H1 (cell line): ENCODE measurements around the gene ACAP3. TPM values are rescaled to one million over a fixed set of nuclear protein-coding genes. Genes with fewer than 3 reads are reported as not detected.

Experiments used
- CTCF ChIA-PET: fragments of 300-600 bp; sonication (Branson Sonifier 250); formaldehyde crosslinking; loops from one replicate; lab custom pipeline; 2021; ENCODE audit not compliant: partially characterized antibody; lab: Charles Lee
- POLR2A ChIA-PET: fragments of 300-600 bp; sonication (Branson Sonifier 250); formaldehyde crosslinking; loops from one replicate; lab custom pipeline; 2021; ENCODE audit warnings: inconsistent platforms; ENCODE audit not compliant: partially characterized antibody; lab: Charles Lee
- DNase-seq, 2 experiments: peaks; one replicate each; pipeline versions ENCODE4 v3.0.0 to v3.0.0-alpha.2; 2010 to 2022; ENCODE audit warnings: low spot score in 2 of 2, low read depth in 1 of 2, mixed read lengths in 1 of 2
- FAIRE-seq: peaks from 2 replicates; lab custom pipeline; 2011; peaks lifted over from hg19 to GRCh38; lab: Jason Lieb, UNC
- H2AFZ ChIP-seq: 2 replicates; pipeline ENCODE4 v1.8.1; 2012; ENCODE audit warnings: low read length, inconsistent platforms
- H2AK5ac ChIP-seq: 2 replicates; pipeline ENCODE4 v1.6.1; 2013; ENCODE audit warnings: low read depth, low read length
- H2BK120ac ChIP-seq: replicated peaks from 2 replicates; pipeline ENCODE3; 2013; ENCODE audit warnings: low read depth, low read length, inconsistent platforms
- H2BK12ac ChIP-seq: 2 replicates; pipeline ENCODE4 v1.6.1; 2013; ENCODE audit warnings: low read depth, low read length
- H2BK15ac ChIP-seq: 2 replicates; pipeline ENCODE4 v1.6.1; 2013; ENCODE audit warnings: low read length
- H2BK20ac ChIP-seq: 2 replicates; pipeline ENCODE4 v1.6.1; 2013; ENCODE audit warnings: low read length
- H2BK5ac ChIP-seq: 2 replicates; pipeline ENCODE4 v1.6.1; 2013; ENCODE audit warnings: low read depth, low read length
- H3K14ac ChIP-seq: 2 replicates; pipeline ENCODE4 v1.6.1; 2013; ENCODE audit warnings: inconsistent platforms; ENCODE audit not compliant: insufficient read length
- H3K18ac ChIP-seq: 2 replicates; pipeline ENCODE4 v1.6.1; 2013; ENCODE audit warnings: low read length; ENCODE audit errors: extremely low read depth
- H3K23ac ChIP-seq: 2 replicates; pipeline ENCODE4 v1.6.1; 2013; ENCODE audit warnings: inconsistent platforms; ENCODE audit not compliant: insufficient read length
- H3K23me2 ChIP-seq: 2 replicates; pipeline ENCODE4 v1.6.1; 2013; ENCODE audit warnings: low read depth, low read length
- H3K27ac ChIP-seq: 2 replicates; pipeline ENCODE4 v1.6.1; 2011; ENCODE audit warnings: low read depth, low read length, inconsistent platforms
- H3K27me3 ChIP-seq, 4 experiments: replicated peaks in 1 of 4; 1 replicate in 1 of 4; 2 replicates in 3 of 4; pipeline versions ENCODE4 v1.6.1 to v1.8.1; 2011 to 2013; ENCODE audit warnings: low read length in 3 of 4, mild to moderate bottlenecking in 3 of 4, inconsistent platforms in 2 of 4, mixed read lengths in 2 of 4, moderate library complexity in 1 of 4; ENCODE audit not compliant: control insufficient read depth in 3 of 4, insufficient read depth in 3 of 4; ENCODE audit errors: extremely low read depth in 1 of 4
- H3K36me3 ChIP-seq, 4 experiments: 2 replicates each; pipeline versions ENCODE4 v1.6.1 to v1.8.1; 2011 to 2013; ENCODE audit warnings: mild to moderate bottlenecking in 4 of 4, low read length in 3 of 4, moderate library complexity in 2 of 4, control low read depth in 1 of 4, inconsistent platforms in 1 of 4; ENCODE audit not compliant: insufficient read depth in 4 of 4, control insufficient read depth in 2 of 4
- H3K4ac ChIP-seq: replicated peaks from 2 replicates; pipeline ENCODE3; 2013; ENCODE audit warnings: low read length, low read depth, mixed read lengths, inconsistent platforms; ENCODE audit not compliant: insufficient read length
- H3K4me1 ChIP-seq, 4 experiments: replicated peaks in 1 of 4; 1 replicate in 1 of 4; 2 replicates in 3 of 4; pipeline versions ENCODE4 v1.6.1 to v1.8.1; 2011 to 2013; ENCODE audit warnings: low read length in 3 of 4, inconsistent platforms in 2 of 4, mixed read lengths in 1 of 4; ENCODE audit not compliant: insufficient read depth in 4 of 4, control insufficient read depth in 3 of 4
- H3K4me2 ChIP-seq, 2 experiments: 2 replicates each; pipeline versions ENCODE4 v1.6.1 to v1.8.1; 2011 to 2013; ENCODE audit warnings: low read depth in 2 of 2, low read length in 2 of 2, control low read depth in 1 of 2, inconsistent platforms in 1 of 2, mild to moderate bottlenecking in 1 of 2; ENCODE audit not compliant: insufficient read depth in 1 of 2
- H3K4me3 ChIP-seq, 4 experiments: fragments of 200-600, 300-600 bp in 1 of 4; sonication (generic), shearing (Covaris generic), sonication (Bioruptor Twin) in 1 of 4; 2 replicates each; pipeline versions ENCODE4 v1.5.1 to v1.8.1; 2011 to 2016; ENCODE audit warnings: low read length in 4 of 4, low read depth in 3 of 4, control low read depth in 2 of 4, inconsistent platforms in 2 of 4, mild to moderate bottlenecking in 2 of 4, mixed read lengths in 1 of 4, moderate library complexity in 1 of 4; ENCODE audit not compliant: insufficient read depth in 2 of 4; ENCODE audit errors: extremely low read depth in 1 of 4
- H3K56ac ChIP-seq: replicated peaks from 2 replicates; pipeline ENCODE3; 2013; ENCODE audit warnings: low read depth, mild to moderate bottlenecking, mixed read lengths, low read length, inconsistent platforms; ENCODE audit not compliant: insufficient read length
- H3K79me1 ChIP-seq: 2 replicates; pipeline ENCODE4 v1.6.1; 2013; ENCODE audit warnings: low read depth, low read length, control low read depth
- H3K79me2 ChIP-seq, 2 experiments: 2 replicates each; pipeline versions ENCODE4 v1.6.1 to v1.8.1; 2012 to 2013; ENCODE audit warnings: low read length in 2 of 2, mild to moderate bottlenecking in 2 of 2, inconsistent platforms in 1 of 2; ENCODE audit not compliant: insufficient read depth in 2 of 2, control insufficient read depth in 1 of 2
- H3K9ac ChIP-seq, 4 experiments: replicated peaks in 1 of 4; 1 replicate in 1 of 4; 2 replicates in 3 of 4; pipeline versions ENCODE4 v1.6.1 to v1.8.1; 2011 to 2013; ENCODE audit warnings: low read depth in 3 of 4, low read length in 3 of 4, control low read depth in 2 of 4, mild to moderate bottlenecking in 2 of 4, moderate library complexity in 2 of 4, inconsistent platforms in 1 of 4; ENCODE audit errors: extremely low read depth in 1 of 4
- H3K9me3 ChIP-seq, 2 experiments: 2 replicates each; pipeline versions ENCODE4 v1.6.1 to v1.8.1; 2012 to 2013; ENCODE audit warnings: mild to moderate bottlenecking in 2 of 2, moderate library complexity in 2 of 2, control low read depth in 1 of 2, inconsistent platforms in 1 of 2, low read depth in 1 of 2, low read length in 1 of 2, mixed read lengths in 1 of 2; ENCODE audit not compliant: insufficient read depth in 2 of 2
- H4K20me1 ChIP-seq, 2 experiments: replicated peaks in 1 of 2; 2 replicates each; pipeline versions ENCODE3 to v1.8.1; 2011 to 2013; ENCODE audit warnings: inconsistent platforms in 2 of 2, low read length in 2 of 2, mild to moderate bottlenecking in 1 of 2; ENCODE audit not compliant: insufficient read depth in 2 of 2, control insufficient read depth in 1 of 2
- H4K5ac ChIP-seq: 2 replicates; pipeline ENCODE4 v1.6.1; 2013; ENCODE audit warnings: low read length, low read depth, mixed read lengths, inconsistent platforms; ENCODE audit not compliant: insufficient read length
- H4K8ac ChIP-seq: 2 replicates; pipeline ENCODE4 v1.8.0; 2013; ENCODE audit warnings: mild to moderate bottlenecking, moderate library complexity, low read length, inconsistent platforms; ENCODE audit not compliant: insufficient read depth; ENCODE audit errors: extremely low read depth
- H4K91ac ChIP-seq: replicated peaks from 2 replicates; pipeline ENCODE3; 2013; ENCODE audit warnings: low read length, mixed read lengths, inconsistent platforms; ENCODE audit not compliant: insufficient read length
- NANOG ChIP-seq: IDR thresholded peaks from 2 replicates; pipeline ENCODE4 v1.6.1; 2011; ENCODE audit warnings: low read length, low read depth, mild to moderate bottlenecking, inconsistent platforms; ENCODE audit not compliant: insufficient read depth, poor library complexity, severe bottlenecking
- POLR2A ChIP-seq, 2 experiments: IDR thresholded peaks; 1 replicate in 1 of 2; 2 replicates in 1 of 2; pipeline ENCODE4 v1.6.1; 2011; ENCODE audit warnings: low read depth in 2 of 2, low read length in 2 of 2, mild to moderate bottlenecking in 2 of 2; ENCODE audit errors: control extremely low read depth in 1 of 2
- SIN3A ChIP-seq, 2 experiments: IDR thresholded peaks in 1 of 2; conservative IDR thresholded peaks in 1 of 2; 2 replicates each; pipeline ENCODE4 v1.6.1; 2011 to 2012; ENCODE audit warnings: low read length in 2 of 2, improper control_type of control experiment in 1 of 2, low read depth in 1 of 2, mild to moderate bottlenecking in 1 of 2
- SP2 ChIP-seq: IDR thresholded peaks from 2 replicates; pipeline ENCODE4 v1.6.1; 2012; ENCODE audit warnings: mild to moderate bottlenecking, low read length, inconsistent platforms
- WGBS, 2 experiments: shearing (Covaris generic) in 1 of 2; methylation state at CpG; one replicate each; pipeline versions ENCODE4 v1.1.6 to v1.1.7; 2013 to 2015; ENCODE audit warnings: low lambda C conversion rate in 2 of 2, mixed read lengths in 2 of 2, inconsistent platforms in 1 of 2, low coverage in 1 of 2, missing lambda C conversion rate in 1 of 2; ENCODE audit not compliant: insufficient replicate concordance in 2 of 2, insufficient coverage in 1 of 2, insufficient read length in 1 of 2; ENCODE audit errors: extremely low coverage in 1 of 2, missing lambda C conversion rate in 1 of 2; 5-methylcytosine and 5-hydroxymethylcytosine counted together
- polyA plus RNA-seq, 7 experiments: library from polyadenylated mRNA; depleted of rRNA in 3 of 7; stranded (reverse) in 5 of 7; unstranded in 2 of 7; fragments of >200 nt in 5 of 7; fragments of 200-250 nt in 2 of 7; gene quantifications; 1 replicate in 5 of 7; 2 replicates in 1 of 7; 4 replicates in 1 of 7; pipeline versions ENCODE4 v1.2.1 to v1.2.3, GENCODE V29; 2011 to 2013; ENCODE audit warnings: missing spikeins in 2 of 7, mixed read lengths in 2 of 7
- total RNA-seq: library from RNA; stranded (reverse); fragmentation: NEBNext Ultra II Directional; extraction: Animal tissue kit (Norgen Biotek cat#: 25700); gene quantifications from 2 replicates; pipeline ENCODE4 v1.2.1, GENCODE V29; 2021

ACAP3 gene
- total and polyA plus RNA-seq, 2 of the 8 experiments (the other 6 are each of a cell fraction or from before 2014, with no cell fraction given), result 14.8 to 28.3 TPM

DNA sequence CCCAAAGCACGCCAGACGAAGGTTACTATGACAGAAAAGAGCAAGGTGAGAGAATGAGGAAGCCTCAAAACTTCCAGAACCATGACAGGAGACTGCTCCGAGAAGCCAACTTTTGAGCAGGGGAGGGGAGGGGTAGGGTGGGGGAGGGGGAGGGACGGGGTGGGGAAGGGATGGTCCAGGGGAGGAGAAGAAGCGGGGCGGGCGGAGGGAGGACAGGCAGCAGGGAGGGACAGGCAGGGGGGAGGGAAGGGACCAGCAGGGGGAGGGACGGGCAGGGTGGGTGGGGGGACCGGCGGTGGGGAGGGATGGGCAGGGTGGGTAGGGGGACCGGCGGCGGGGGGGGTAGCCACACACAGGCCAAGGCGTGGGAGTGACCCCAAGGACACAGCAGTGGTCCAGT, 14.7 kb upstream of the ACAP3 start:
- Histone ChIP-seq H2BK15ac (no peak overlapping the region), H3K23me2 (peaks cover 7% of the 10 kb centered on the region; the same call in 1 of the 2 replicates), H3K4me1 (peaks cover 0 to 13% (median 4%) of the 10 kb centered on the region in 4 experiments; a peak in 5 of 7 replicates), H3K4me2 (no peak overlapping the region; a peak in 1 of 4 replicates), H2BK12ac (no peak overlapping the region), H2BK120ac (no peak overlapping the region), H2BK20ac (no peak overlapping the region), H3K14ac (no peak overlapping the region), H2BK5ac (no peak overlapping the region), H3K36me3 (peaks cover 0 to 14% (median 6%) of the 10 kb centered on the region in 4 experiments; a peak in 6 of 8 replicates), H3K79me1 (peaks cover 39% of the 10 kb centered on the region), H3K79me2 (peaks cover 12 to 56% of the 10 kb centered on the region in 2 experiments; a peak in 3 of 4 replicates), H3K4ac (no peak overlapping the region), H4K5ac (no peak overlapping the region), H3K9me3 (no peaks in the 10 kb centered on the region), H3K27me3 (no peaks in the 10 kb centered on the region), H4K91ac (no peak overlapping the region), H3K18ac (no peak overlapping the region), H2AFZ (no peak overlapping the region), H4K20me1 (peaks cover 27 to 41% of the 10 kb centered on the region in 2 experiments), H3K23ac (no peak overlapping the region), H2AK5ac (no peak overlapping the region), H3K4me3 (no peak overlapping the region), H3K56ac (no peak overlapping the region), H4K8ac (peak overlapping the region; percentile 68; the same call in 1 of the 2 replicates), H3K27ac (no peak overlapping the region), H3K9ac (no peak overlapping the region)
- WGBS, 2 experiments, result 96% methylated on average over 3 of the region's 14 CpGs; no CpG with 5 or more reads in 1 of the 2 experiments
- ChIA-PET CTCF (interaction anchor here (0.7 kb wide), 1 partner anchor 21 kb away, joined by 3 read pairs; no protein-coding TSS in a partner anchor), POLR2A (interaction anchor here (1.7 to 1.8 kb wide), 2 partner anchors 8 to 9 kb away, joined by 6 to 7 read pairs; partner anchors contain the start of gene TAS1R3)
- no peak for FAIRE-seq
- DNase-seq, result no peak
- TF ChIP-seq POLR2A (IDR thresholded peaks at IDR 0.05; ENCODE audit: control extremely low read depth in 1 of 2, low read depth in 2 of 2, low read length in 2 of 2) (no peak), SP2 (no peak), NANOG (no peak), SIN3A (conservative IDR thresholded peaks at IDR 0.05 in 1 of 2, IDR thresholded peaks at IDR 0.05 in 1 of 2; ENCODE audit: low read depth in 1 of 2, low read length in 2 of 2) (no peak)
